ENCODE results near the gene PLEKHA4.
"Not testable (repeated sequence)": the region's sequence is repeated elsewhere in the genome, so short reads cannot be mapped to it uniquely, and the experiment has no call there.

The PLEKHA4 gene

GRCh38 chr19:48868114-48868886, at the start of gene PLEKHA4:
PLEKHA4 (minus strand) TSS chr19:48868617; CDS start chr19:48867620, 997 bp downstream.
- no peak for DNase-seq

GRCh38 chr19:48918071-48918470, 49.7 kb upstream of the PLEKHA4 start:
- no peak for DNase-seq

GRCh38 chr19:48915757-48916156, 47.3 kb upstream of the PLEKHA4 start:
- peak; percentile 80 for DNase-seq

GRCh38 chr19:48914181-48914580, 45.8 kb upstream of the PLEKHA4 start:
- DNase-seq: no peak

GRCh38 chr19:48913114-48913889, 44.9 kb upstream of the PLEKHA4 start:
- DNase-seq: no peak

- no peak for DNase-seq
These were observed 42.4 kb upstream of the PLEKHA4 start for GRCh38 chr19:48910803-48911202.

- not testable (repeated sequence) for DNase-seq
These were observed 41.1 kb upstream of the PLEKHA4 start for GRCh38 chr19:48909424-48910077.

- no peak for DNase-seq
These were observed 39.3 kb upstream of the PLEKHA4 start for GRCh38 chr19:48907671-48908070.

GRCh38 chr19:48906324-48906723, 37.9 kb upstream of the PLEKHA4 start:
- no peak for DNase-seq

- no peak for DNase-seq
These were observed 37.2 kb upstream of the PLEKHA4 start for GRCh38 chr19:48905664-48906063.

GRCh38 chr19:48903788-48904187, 35.4 kb upstream of the PLEKHA4 start:
- not testable (repeated sequence) for DNase-seq

GRCh38 chr19:48902291-48902690, 33.9 kb upstream of the PLEKHA4 start:
- not testable (repeated sequence) for DNase-seq

GRCh38 chr19:48900477-48901406, 32.3 kb upstream of the PLEKHA4 start:
- no peak for DNase-seq

GRCh38 chr19:48899781-48900476, 31.5 kb upstream of the PLEKHA4 start, which contains the start of gene NUCB1:
NUCB1 (plus strand) TSS chr19:48900312; CDS start chr19:48900797, 485 bp downstream.
- DNase-seq: peak; percentile 96

- DNase-seq: not testable (repeated sequence)
These were observed 31.0 kb upstream of the PLEKHA4 start for GRCh38 chr19:48899386-48899749.

GRCh38 chr19:48897181-48897580, 28.8 kb upstream of the PLEKHA4 start:
- no peak for DNase-seq

GRCh38 chr19:48896191-48896720, 27.8 kb upstream of the PLEKHA4 start:
- DNase-seq: no peak

- no peak for DNase-seq
These were observed 26.8 kb upstream of the PLEKHA4 start for GRCh38 chr19:48895226-48895625.

- DNase-seq: no peak
These were observed 22.1 kb upstream of the PLEKHA4 start for GRCh38 chr19:48890551-48890950.

- DNase-seq: not testable (repeated sequence)
These were observed 21.1 kb upstream of the PLEKHA4 start for GRCh38 chr19:48889496-48889895.

GRCh38 chr19:48887861-48888612, 19.6 kb upstream of the PLEKHA4 start:
- DNase-seq: no peak

Measured in NCI-H345 (cell line).